ENCODE data around the gene SERGEF.

SERGEF gene

DNA sequence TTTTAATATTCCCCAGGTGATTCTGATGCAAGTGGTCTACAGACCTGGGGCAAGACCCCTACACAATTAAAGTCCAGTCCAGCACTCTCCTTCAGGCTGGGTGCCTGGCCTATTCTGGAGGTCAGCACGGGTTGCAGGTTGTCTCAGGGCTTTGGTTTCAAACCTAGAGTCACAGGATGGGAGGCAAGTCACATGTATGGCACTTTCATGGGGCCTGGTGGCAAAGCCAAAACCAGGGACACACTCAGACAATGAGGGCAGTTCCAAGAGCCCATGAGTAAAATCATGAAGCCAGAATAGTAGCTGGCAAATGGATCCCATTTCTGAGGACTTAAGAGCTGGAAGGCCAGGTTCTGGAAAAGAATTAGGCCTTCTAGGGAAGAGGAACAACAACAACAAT lies 181.6 kb downstream of the SERGEF start:
- no peak overlapping the region for H3K27ac ChIP-seq (replicated peaks)
- H3K27me3 ChIP-seq (ENCODE audit: insufficient read depth, poor library complexity, severe bottlenecking): no peaks in the 10 kb centered on the region
- no peak overlapping the region for H3K4me3 ChIP-seq (replicated peaks; ENCODE audit: insufficient read depth, low read length)
- TF ChIP-seq, protein P1, sequence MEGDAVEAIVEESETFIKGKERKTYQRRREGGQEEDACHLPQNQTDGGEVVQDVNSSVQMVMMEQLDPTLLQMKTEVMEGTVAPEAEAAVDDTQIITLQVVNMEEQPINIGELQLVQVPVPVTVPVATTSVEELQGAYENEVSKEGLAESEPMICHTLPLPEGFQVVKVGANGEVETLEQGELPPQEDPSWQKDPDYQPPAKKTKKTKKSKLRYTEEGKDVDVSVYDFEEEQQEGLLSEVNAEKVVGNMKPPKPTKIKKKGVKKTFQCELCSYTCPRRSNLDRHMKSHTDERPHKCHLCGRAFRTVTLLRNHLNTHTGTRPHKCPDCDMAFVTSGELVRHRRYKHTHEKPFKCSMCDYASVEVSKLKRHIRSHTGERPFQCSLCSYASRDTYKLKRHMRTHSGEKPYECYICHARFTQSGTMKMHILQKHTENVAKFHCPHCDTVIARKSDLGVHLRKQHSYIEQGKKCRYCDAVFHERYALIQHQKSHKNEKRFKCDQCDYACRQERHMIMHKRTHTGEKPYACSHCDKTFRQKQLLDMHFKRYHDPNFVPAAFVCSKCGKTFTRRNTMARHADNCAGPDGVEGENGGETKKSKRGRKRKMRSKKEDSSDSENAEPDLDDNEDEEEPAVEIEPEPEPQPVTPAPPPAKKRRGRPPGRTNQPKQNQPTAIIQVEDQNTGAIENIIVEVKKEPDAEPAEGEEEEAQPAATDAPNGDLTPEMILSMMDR (IDR thresholded peaks at IDR 0.05; ENCODE audit: insufficient read depth, low read length): no peak
- no peak for TF ChIP-seq GABPA (IDR thresholded peaks at IDR 0.05; ENCODE audit: low read depth)
- no peak for TF ChIP-seq SPI1 (IDR thresholded peaks at IDR 0.05; ENCODE audit: borderline replicate concordance, low read depth)
- TF ChIP-seq, protein P2, sequence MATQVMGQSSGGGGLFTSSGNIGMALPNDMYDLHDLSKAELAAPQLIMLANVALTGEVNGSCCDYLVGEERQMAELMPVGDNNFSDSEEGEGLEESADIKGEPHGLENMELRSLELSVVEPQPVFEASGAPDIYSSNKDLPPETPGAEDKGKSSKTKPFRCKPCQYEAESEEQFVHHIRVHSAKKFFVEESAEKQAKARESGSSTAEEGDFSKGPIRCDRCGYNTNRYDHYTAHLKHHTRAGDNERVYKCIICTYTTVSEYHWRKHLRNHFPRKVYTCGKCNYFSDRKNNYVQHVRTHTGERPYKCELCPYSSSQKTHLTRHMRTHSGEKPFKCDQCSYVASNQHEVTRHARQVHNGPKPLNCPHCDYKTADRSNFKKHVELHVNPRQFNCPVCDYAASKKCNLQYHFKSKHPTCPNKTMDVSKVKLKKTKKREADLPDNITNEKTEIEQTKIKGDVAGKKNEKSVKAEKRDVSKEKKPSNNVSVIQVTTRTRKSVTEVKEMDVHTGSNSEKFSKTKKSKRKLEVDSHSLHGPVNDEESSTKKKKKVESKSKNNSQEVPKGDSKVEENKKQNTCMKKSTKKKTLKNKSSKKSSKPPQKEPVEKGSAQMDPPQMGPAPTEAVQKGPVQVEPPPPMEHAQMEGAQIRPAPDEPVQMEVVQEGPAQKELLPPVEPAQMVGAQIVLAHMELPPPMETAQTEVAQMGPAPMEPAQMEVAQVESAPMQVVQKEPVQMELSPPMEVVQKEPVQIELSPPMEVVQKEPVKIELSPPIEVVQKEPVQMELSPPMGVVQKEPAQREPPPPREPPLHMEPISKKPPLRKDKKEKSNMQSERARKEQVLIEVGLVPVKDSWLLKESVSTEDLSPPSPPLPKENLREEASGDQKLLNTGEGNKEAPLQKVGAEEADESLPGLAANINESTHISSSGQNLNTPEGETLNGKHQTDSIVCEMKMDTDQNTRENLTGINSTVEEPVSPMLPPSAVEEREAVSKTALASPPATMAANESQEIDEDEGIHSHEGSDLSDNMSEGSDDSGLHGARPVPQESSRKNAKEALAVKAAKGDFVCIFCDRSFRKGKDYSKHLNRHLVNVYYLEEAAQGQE (IDR thresholded peaks at IDR 0.05; ENCODE audit: insufficient replicate concordance, low read depth): no peak
- no peak for TF ChIP-seq POLR2AphosphoS5 (IDR thresholded peaks at IDR 0.05; ENCODE audit: low read depth)
- no peak for DNase-seq (ENCODE audit: low read depth in 1 of 2, low spot score in 1 of 2)

DNA sequence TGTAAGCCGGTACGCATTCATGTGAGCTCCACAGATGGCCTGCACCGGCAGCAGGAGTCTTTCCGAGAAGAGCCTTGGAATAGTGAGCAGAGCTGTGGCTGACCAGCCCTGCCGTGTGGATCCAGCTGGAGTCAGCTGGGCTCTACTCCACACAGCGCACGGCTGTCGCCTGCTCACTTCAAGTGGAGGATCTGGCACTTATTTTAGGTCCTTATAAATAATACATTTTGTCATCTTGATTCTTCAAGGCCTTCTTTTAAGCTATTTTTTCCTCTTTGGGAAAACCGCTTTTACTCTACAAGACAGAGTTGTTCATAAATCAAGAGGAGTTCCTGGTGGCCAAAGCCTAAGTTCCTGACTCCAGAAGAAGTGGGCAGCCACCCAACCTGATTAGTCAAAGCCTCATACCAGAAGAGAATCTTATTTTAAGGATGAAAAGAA lies 184.5 kb downstream of the SERGEF start:
- no peak overlapping the region for H3K4me3 ChIP-seq (replicated peaks; ENCODE audit: insufficient read depth, low read length)
- TF ChIP-seq GABPA (IDR thresholded peaks at IDR 0.05; ENCODE audit: low read depth) (no peak), POLR2AphosphoS5 (IDR thresholded peaks at IDR 0.05; ENCODE audit: low read depth) (no peak), SPI1 (IDR thresholded peaks at IDR 0.05; ENCODE audit: borderline replicate concordance, low read depth) (no peak)
- TF ChIP-seq, protein P1 (IDR thresholded peaks at IDR 0.05; ENCODE audit: insufficient read depth, low read length): no peak
- TF ChIP-seq, protein P2 (IDR thresholded peaks at IDR 0.05; ENCODE audit: insufficient replicate concordance, low read depth): no peak
- DNase-seq (ENCODE audit: low read depth in 1 of 2, low spot score in 1 of 2): no peak
- H3K27me3 ChIP-seq (ENCODE audit: insufficient read depth, poor library complexity, severe bottlenecking): no peaks in the 10 kb centered on the region
- no peak overlapping the region for H3K27ac ChIP-seq (replicated peaks)

DNA sequence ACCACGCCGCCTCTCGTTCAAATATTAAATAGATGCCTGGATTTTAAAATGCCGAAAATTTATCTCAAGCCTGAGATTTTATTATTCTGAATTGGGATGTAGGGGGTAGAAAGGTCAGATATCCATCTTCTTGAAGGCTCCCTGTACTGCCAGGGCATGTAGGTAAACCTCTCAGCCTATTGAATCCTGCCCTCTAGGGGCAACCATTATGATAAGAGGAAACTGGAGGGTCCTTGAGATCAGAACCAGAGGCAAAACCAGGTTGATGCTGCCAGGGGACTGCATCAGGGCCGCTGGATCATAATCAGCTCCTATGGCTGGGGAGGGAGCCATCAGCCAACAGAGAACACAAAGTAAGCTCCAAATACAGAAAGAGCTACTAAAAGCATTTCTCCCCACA lies 185.8 kb downstream of the SERGEF start:
- DNase-seq (ENCODE audit: low read depth in 1 of 2, low spot score in 1 of 2): no peak
- no peak overlapping the region for H3K27ac ChIP-seq (replicated peaks)

More for the DNA sequence above, 185.8 kb downstream of the SERGEF start:
- Histone ChIP-seq H3K27me3 (ENCODE audit: insufficient read depth, poor library complexity, severe bottlenecking) (no peaks in the 10 kb centered on the region), H3K4me3 (replicated peaks; ENCODE audit: insufficient read depth, low read length) (no peak overlapping the region)
- TF ChIP-seq, protein P2 (IDR thresholded peaks at IDR 0.05; ENCODE audit: insufficient replicate concordance, low read depth): no peak
- TF ChIP-seq GABPA (IDR thresholded peaks at IDR 0.05; ENCODE audit: low read depth) (no peak), SPI1 (IDR thresholded peaks at IDR 0.05; ENCODE audit: borderline replicate concordance, low read depth) (no peak)
- TF ChIP-seq, protein P1 (IDR thresholded peaks at IDR 0.05; ENCODE audit: insufficient read depth, low read length): no peak

Data from HL-60 (cell line).